ENCODE data around the gene DNAH5. TPM values are rescaled to one million over a fixed set of nuclear protein-coding genes. Genes with fewer than 3 reads are reported as not detected.

Gene DNAH5
- total RNA-seq, 6 experiments from 2014 or later, result 1.2 to 16.2 (median 3.4) TPM

DNA sequence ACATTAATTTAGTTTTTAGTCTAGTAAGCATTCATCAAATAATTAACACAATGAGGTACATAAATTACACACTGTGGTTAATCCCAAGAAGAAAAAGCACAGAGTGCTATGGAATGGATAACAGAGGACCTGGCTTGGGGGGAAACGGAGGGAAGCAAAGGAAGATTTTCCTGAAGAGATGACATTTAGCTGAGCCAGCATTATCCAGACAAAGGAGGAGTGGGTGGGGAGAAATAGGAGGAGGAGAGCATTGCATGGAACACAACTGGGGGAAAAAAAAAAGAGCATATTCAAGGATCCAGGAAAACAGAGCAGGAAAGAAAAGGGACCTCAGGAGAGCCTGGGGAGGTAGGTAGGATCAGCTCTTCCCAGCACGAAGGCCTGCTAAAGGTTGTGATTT, 170.8 kb downstream of the DNAH5 start:
- H3K4me1 ChIP-seq, result no peaks in the 10 kb centered on the region
- no peak overlapping the region for H3K27ac ChIP-seq
- WGBS (ENCODE audit: insufficient coverage, low coverage, low lambda C conversion rate, missing lambda C conversion rate), result 39% methylated on average over 2 of the region's 2 CpGs
- H3K36me3 ChIP-seq, result no peaks in the 10 kb centered on the region
- TF ChIP-seq POLR2A (IDR thresholded peaks at IDR 0.05), result no peak
- TF ChIP-seq, protein P1, sequence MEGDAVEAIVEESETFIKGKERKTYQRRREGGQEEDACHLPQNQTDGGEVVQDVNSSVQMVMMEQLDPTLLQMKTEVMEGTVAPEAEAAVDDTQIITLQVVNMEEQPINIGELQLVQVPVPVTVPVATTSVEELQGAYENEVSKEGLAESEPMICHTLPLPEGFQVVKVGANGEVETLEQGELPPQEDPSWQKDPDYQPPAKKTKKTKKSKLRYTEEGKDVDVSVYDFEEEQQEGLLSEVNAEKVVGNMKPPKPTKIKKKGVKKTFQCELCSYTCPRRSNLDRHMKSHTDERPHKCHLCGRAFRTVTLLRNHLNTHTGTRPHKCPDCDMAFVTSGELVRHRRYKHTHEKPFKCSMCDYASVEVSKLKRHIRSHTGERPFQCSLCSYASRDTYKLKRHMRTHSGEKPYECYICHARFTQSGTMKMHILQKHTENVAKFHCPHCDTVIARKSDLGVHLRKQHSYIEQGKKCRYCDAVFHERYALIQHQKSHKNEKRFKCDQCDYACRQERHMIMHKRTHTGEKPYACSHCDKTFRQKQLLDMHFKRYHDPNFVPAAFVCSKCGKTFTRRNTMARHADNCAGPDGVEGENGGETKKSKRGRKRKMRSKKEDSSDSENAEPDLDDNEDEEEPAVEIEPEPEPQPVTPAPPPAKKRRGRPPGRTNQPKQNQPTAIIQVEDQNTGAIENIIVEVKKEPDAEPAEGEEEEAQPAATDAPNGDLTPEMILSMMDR (IDR thresholded peaks at IDR 0.05), result no peak
- H3K4me3 ChIP-seq, result no peak overlapping the region
- intact Hi-C loops (cut with DNase I), result no loop called here
- ATAC-seq (no peak), DNase-seq (no peak)
- no peaks in the 10 kb centered on the region for H3K27me3 ChIP-seq
- no peaks in the 10 kb centered on the region for H3K9me3 ChIP-seq

DNA sequence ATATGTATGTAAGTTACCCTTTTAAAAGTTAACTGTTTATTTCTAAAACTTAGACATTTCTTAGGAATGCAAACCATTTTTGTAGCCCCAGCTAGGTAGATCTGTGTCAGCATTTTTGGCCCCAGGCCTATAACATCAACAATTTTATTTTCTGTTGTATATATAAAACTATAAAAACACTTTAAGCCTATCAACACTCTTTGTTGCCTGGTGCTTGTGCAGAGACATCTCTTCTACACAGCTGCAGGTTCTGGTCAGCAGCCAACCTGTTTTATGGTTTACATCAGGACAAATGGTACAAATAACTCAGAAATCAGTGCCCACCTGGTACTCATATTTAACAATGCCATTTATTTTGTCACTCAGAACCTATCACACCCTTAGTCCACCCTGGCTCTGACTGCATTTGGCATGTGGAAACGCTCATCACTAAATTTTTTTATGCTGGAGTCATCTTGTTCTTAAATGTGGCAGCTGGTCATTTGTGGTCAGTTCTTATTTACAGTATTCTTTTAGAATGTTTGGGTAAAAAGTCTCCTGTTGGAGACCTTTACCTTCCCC, 173.4 kb downstream of the DNAH5 start:
- Histone ChIP-seq H3K27ac (no peak overlapping the region), H3K27me3 (no peaks in the 10 kb centered on the region), H3K9me3 (no peaks in the 10 kb centered on the region), H3K4me1 (no peaks in the 10 kb centered on the region), H3K4me3 (no peak overlapping the region), H3K36me3 (no peaks in the 10 kb centered on the region)
- WGBS (ENCODE audit: insufficient coverage, low coverage, low lambda C conversion rate, missing lambda C conversion rate), result 80% methylated on average over 1 of the region's 1 CpG
- ATAC-seq (no peak), DNase-seq (no peak)
- no peak for TF ChIP-seq POLR2A (IDR thresholded peaks at IDR 0.05)
- TF ChIP-seq, protein P1 (IDR thresholded peaks at IDR 0.05), result no peak
- intact Hi-C loops (cut with DNase I), result no loop called here

DNA sequence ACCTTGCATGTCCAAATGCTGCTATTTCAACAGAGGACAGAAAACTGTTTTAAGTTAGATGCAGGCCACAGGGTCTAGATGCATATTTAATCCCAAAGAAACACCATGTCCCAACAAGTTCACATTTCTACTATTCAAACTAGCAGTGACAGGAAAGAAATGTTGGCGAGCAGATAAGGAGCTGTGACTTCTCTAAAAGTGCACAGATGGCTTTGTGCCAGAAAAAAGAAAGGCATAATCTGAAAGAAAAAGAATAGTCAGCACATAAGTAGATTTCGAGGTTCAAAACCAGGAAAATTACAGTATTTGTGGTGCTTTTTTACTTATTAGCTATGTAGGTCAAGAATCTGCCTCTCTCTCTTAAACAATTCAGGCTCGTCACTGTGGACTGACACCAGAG, 178.3 kb downstream of the DNAH5 start:
- no peak overlapping the region for H3K4me3 ChIP-seq
- ATAC-seq, result no peak
- TF ChIP-seq POLR2A (IDR thresholded peaks at IDR 0.05), result no peak
- TF ChIP-seq, protein P1 (IDR thresholded peaks at IDR 0.05), result no peak
- H3K9me3 ChIP-seq, result no peaks in the 10 kb centered on the region
- no peaks in the 10 kb centered on the region for H3K36me3 ChIP-seq
- no peak overlapping the region for H3K27ac ChIP-seq
- no peaks in the 10 kb centered on the region for H3K27me3 ChIP-seq
- WGBS (ENCODE audit: insufficient coverage, low coverage, low lambda C conversion rate, missing lambda C conversion rate), result 47% methylated on average over 3 of the region's 3 CpGs
- intact Hi-C loops (cut with DNase I), result no loop called here
- DNase-seq, result no peak
- H3K4me1 ChIP-seq, result peaks cover 0 to 6% (median 0%) of the 10 kb centered on the region in 4 donors

DNA sequence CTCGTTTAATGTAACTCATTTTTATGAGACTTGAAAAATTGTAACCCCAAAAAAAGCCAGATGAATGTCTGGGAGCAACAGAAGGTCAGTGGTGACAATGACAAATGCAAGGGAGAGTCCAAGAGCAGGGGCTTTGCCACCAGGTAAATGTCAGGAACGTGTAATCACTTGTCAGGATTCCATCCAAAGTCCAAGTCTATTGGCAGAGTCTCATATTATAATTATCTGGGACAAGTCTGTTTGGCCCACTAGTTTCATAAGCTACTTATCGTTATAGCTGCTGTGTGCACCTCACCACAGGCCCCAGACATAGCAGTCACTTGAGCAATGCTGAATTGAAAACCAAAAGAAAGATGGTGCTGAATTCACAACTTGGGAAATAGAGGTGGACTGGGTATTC, 180.8 kb downstream of the DNAH5 start:
- Histone ChIP-seq H3K4me3 (no peak overlapping the region), H3K27ac (no peak overlapping the region), H3K4me1 (peaks cover 0 to 6% (median 0%) of the 10 kb centered on the region in 4 donors), H3K27me3 (no peaks in the 10 kb centered on the region), H3K36me3 (no peaks in the 10 kb centered on the region), H3K9me3 (no peaks in the 10 kb centered on the region)
- ATAC-seq, result peak; percentile 76 to 93 (median 86)
- no peak for DNase-seq
- 24% methylated on average over 3 of the region's 3 CpGs for WGBS (ENCODE audit: insufficient coverage, low coverage, low lambda C conversion rate, missing lambda C conversion rate)
- intact Hi-C loops (cut with DNase I), result no loop called here
- TF ChIP-seq, protein P1 (IDR thresholded peaks at IDR 0.05), result no peak
- TF ChIP-seq POLR2A (IDR thresholded peaks at IDR 0.05), result no peak

GRCh38 chr5:13749766-13750165, 194.7 kb downstream of the DNAH5 start:
- H3K9me3 ChIP-seq, result no peaks in the 10 kb centered on the region
- no peak for TF ChIP-seq POLR2A (IDR thresholded peaks at IDR 0.05)
- TF ChIP-seq, protein P1 (IDR thresholded peaks at IDR 0.05), result no peak
- H3K4me3 ChIP-seq, result no peak overlapping the region
- intact Hi-C loops (cut with DNase I), result no loop called here
- DNase-seq, result no peak
- no peak for ATAC-seq
- 56% methylated on average over 6 of the region's 6 CpGs for WGBS (ENCODE audit: insufficient coverage, low coverage, low lambda C conversion rate, missing lambda C conversion rate)
- no peaks in the 10 kb centered on the region for H3K36me3 ChIP-seq
- no peak overlapping the region for H3K27ac ChIP-seq
- H3K4me1 ChIP-seq, result no peaks in the 10 kb centered on the region
- no peaks in the 10 kb centered on the region for H3K27me3 ChIP-seq

Data from right lobe of liver (tissue), 6 donors.